ENCODE data around the gene CD248. TPM values are rescaled to one million over a fixed set of nuclear protein-coding genes. Genes with fewer than 3 reads are reported as not detected.

The CD248 gene
- total RNA-seq, 1 donor from 2014 or later, result 31.9 TPM

DNA sequence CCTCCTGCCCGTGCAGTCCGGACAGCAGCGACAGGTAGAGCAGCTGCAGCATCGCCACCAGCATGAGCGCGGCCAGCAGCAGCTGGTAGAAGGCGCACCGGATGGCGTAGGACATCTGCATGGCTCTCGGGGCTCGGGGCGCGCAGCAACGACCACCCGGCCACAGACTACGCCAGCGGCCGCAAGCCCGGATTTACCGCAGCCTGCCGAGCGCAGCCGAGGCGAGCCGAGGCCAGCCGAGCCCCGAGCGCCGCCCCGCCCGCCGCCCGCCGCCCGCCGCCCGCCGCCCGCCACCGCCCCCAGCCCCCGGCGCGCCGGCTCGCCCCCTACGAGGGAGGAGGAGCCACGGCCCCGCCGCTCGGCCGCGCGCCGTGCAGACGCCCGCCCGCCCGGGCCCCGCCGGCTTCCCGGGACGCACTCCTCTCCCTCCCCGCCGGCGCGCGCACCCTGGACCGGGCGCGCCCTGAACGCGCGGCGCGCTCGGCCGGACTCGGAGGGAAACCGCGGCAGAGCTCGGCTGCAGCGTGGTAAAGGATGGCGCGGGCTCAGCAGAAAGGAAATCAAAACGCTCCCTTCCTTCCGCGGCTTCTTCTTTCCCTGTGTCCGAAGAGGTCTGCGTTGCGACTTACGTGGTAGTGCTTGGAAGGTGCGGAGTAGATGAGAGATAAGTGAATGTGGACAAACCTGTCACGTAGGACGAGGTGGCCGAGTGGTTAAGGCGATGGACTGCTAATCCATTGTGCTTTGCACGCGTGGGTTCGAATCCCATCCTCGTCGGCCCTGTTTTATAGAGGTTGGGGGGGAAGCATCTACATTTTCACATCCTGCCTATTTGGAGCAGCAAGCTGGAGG is 30.8 kb upstream of the CD248 start, which contains the start of gene B4GAT1:
Gene B4GAT1, minus strand, starts transcription at position 205 of the 852 bp plus-strand sequence. Its CDS starts 84 bp downstream, at position 121.
- Mint-ChIP-seq H3K9me3 (no peaks in the 10 kb centered on the region), H3K36me3 (peaks cover 4% of the 10 kb centered on the region), H3K4me3 (peak within 1 kb of the TSS; percentile 97), H3K27me3 (peaks cover 5% of the 10 kb centered on the region), H3K4me1 (ENCODE audit: unreplicated experiment) (peaks cover 23% of the 10 kb centered on the region), H3K27ac (peak within 1 kb of the TSS; percentile 99)
- TF ChIP-seq, protein P1, sequence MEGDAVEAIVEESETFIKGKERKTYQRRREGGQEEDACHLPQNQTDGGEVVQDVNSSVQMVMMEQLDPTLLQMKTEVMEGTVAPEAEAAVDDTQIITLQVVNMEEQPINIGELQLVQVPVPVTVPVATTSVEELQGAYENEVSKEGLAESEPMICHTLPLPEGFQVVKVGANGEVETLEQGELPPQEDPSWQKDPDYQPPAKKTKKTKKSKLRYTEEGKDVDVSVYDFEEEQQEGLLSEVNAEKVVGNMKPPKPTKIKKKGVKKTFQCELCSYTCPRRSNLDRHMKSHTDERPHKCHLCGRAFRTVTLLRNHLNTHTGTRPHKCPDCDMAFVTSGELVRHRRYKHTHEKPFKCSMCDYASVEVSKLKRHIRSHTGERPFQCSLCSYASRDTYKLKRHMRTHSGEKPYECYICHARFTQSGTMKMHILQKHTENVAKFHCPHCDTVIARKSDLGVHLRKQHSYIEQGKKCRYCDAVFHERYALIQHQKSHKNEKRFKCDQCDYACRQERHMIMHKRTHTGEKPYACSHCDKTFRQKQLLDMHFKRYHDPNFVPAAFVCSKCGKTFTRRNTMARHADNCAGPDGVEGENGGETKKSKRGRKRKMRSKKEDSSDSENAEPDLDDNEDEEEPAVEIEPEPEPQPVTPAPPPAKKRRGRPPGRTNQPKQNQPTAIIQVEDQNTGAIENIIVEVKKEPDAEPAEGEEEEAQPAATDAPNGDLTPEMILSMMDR (conservative IDR thresholded peaks at IDR 0.05), result no peak
- DNase-seq (ENCODE audit: extremely low spot score, unreplicated experiment), result peak; percentile 92

DNA sequence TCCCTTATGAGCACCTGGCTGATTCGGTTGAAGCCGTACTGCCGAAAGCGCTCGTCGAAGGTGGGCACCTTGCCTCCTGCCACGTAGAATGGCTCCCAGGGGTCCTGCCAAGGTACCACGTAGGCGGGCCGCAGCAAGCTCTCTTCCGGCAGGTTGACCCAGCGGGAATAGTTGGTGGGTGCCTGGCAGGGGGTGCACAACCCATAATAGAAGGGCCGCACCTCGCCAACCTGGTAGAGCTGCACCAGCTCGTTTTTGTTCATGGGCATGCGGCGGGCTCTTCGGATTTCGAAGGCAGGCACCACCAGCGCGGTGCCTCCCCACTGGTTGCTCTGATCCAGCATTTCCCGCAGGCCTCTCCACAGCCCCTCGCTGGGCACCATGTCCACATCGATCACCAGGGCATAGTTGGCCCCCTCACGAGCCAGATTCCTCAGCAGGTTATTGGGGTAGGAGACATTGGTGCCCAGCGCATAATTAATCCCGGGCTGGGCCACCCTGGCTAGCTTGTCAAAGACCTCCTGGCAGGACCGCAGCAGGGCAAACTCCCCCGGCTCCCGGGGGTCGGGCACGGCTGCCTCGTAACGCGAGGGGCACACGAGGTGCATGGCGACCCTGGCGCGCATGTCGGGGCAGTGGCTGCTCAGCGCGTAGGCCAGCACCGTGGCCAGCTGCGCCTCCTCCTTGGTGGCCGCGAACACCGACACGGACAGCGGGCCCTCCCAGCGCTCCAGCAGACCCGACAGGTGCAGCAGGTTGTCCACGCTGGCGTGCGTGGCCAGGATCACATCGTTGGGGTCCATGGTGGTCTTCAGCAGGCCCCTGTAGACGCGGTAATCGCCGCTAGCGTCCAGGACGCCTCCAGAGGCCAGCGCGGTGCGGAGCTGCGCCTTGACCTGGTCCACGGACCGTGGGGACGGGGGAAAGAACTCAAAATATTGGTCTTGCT is 29.9 kb upstream of the CD248 start:
- TF ChIP-seq, protein P1 (conservative IDR thresholded peaks at IDR 0.05), result no peak
- Mint-ChIP-seq H3K27ac (peak overlapping the region; percentile 97), H3K9me3 (no peaks in the 10 kb centered on the region), H3K4me1 (ENCODE audit: unreplicated experiment) (peaks cover 23% of the 10 kb centered on the region), H3K27me3 (peaks cover 5% of the 10 kb centered on the region), H3K4me3 (peak overlapping the region; percentile 97), H3K36me3 (peaks cover 4% of the 10 kb centered on the region)
- DNase-seq (ENCODE audit: extremely low spot score, unreplicated experiment), result no peak

DNA sequence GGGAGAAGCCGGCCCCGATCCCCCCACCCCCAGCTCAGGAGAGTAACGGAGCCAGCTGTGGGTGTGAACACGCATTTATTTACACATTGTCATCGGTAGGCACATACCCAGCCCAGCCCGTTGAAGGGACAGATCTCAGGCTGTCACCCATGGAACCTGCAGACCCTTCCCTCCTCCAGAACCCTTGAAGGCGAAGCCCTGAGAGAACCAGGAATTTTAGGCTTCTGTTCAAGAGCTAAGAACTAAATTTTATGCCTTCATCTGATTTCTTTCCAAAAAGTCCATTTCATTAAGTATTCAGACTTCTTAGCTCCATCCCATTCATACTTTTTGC is 28.4 kb upstream of the CD248 start:
- DNase-seq (ENCODE audit: extremely low spot score, unreplicated experiment), result no peak
- TF ChIP-seq, protein P1 (conservative IDR thresholded peaks at IDR 0.05), result no peak
- peak overlapping the region; percentile 97 for H3K4me3 Mint-ChIP-seq
- peak overlapping the region; percentile 97 for H3K27ac Mint-ChIP-seq
- peaks cover 23% of the 10 kb centered on the region for H3K4me1 Mint-ChIP-seq (ENCODE audit: unreplicated experiment)
- peaks cover 5% of the 10 kb centered on the region for H3K27me3 Mint-ChIP-seq
- no peaks in the 10 kb centered on the region for H3K9me3 Mint-ChIP-seq
- peaks cover 4% of the 10 kb centered on the region for H3K36me3 Mint-ChIP-seq

DNA sequence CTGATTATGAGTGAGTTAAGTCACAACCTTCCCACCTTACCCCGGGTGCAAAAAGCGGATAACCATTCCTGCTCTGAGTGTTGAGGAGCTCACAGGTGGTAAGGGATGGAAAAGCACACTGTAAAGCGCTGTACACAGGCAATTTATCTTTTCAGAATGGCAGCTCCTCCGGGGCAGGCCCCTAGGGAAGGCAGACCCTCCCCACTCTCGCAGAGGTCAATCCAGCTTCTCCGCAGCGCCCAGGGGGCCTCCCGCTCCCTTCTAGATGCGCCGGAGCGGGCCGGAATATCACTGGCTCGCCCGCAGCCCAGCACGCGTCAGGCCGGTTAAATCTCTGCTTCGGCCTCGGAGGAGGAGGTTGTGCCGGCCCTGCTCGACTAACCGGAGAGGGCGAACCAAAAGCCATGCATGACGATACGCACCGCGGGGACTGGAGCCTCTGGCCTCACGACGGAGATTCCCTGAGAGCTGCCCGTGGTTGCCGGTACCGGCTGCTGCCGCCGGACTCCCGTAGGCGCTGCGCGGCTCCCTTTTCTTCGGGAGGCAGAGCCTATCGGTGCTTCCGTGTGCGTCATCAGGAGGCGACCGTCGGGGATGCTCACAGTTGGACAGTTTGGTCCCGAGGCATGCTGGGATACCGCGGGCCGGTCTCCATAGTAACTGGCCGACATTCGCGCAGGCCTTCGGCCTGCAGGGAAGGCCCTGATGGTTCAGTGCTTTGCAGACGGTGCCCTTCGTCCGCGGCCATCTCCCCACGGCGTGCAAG is 27.9 kb upstream of the CD248 start, which contains the start of gene BRMS1:
Gene BRMS1, minus strand, starts transcription at position 555 of the 766 bp plus-strand sequence. CDS start 2,870 bp downstream, outside the sequence.
- peaks cover 5% of the 10 kb centered on the region for H3K27me3 Mint-ChIP-seq
- TF ChIP-seq, protein P1 (conservative IDR thresholded peaks at IDR 0.05), result peak; percentile 41
- H3K27ac Mint-ChIP-seq, result peak within 1 kb of the TSS; percentile 97
- H3K36me3 Mint-ChIP-seq, result peaks cover 4% of the 10 kb centered on the region
- H3K9me3 Mint-ChIP-seq, result no peaks in the 10 kb centered on the region
- H3K4me1 Mint-ChIP-seq (ENCODE audit: unreplicated experiment), result peaks cover 23% of the 10 kb centered on the region
- peak within 1 kb of the TSS; percentile 97 for H3K4me3 Mint-ChIP-seq
- peak; percentile 95 for DNase-seq (ENCODE audit: extremely low spot score, unreplicated experiment)

DNA sequence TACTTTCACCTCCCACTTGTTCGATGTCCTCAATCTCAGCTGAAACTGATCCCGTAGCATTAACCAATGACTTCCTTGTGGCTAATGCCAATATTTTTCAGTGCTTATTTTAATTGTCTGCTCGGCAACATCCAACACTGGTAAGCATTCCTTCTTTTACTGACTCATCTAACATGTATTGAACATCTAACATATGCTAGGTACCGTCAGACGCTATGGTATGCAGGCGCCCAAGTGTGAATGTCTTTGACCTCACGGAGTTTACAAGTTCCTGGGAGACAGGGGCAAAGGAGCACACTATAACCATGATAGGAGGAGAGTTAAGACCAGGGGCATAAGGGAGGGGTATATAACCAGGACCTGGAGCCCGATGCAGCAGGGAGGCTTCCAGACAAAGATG is 26.3 kb upstream of the CD248 start:
- TF ChIP-seq, protein P1 (conservative IDR thresholded peaks at IDR 0.05), result no peak
- Mint-ChIP-seq H3K36me3 (peaks cover 4% of the 10 kb centered on the region), H3K4me3 (peak overlapping the region; percentile 97), H3K27ac (no peak overlapping the region), H3K9me3 (no peaks in the 10 kb centered on the region), H3K4me1 (ENCODE audit: unreplicated experiment) (peaks cover 26% of the 10 kb centered on the region), H3K27me3 (peaks cover 5% of the 10 kb centered on the region)
- no peak for DNase-seq (ENCODE audit: extremely low spot score, unreplicated experiment)

Measured in type B pancreatic cell (in vitro differentiated cells).